Activated CD4-positive, alpha-beta memory T cell treated with anti-CD3 and anti-CD28 coated beads, Interleukin-2, amount 10 ng/mL, durations not matched to agents 7 days and 5 days (primary cell): Measurements from ENCODE around the gene PER3. TPM values are rescaled to one million over a fixed set of nuclear protein-coding genes. Genes with fewer than 3 reads are reported as not detected.

Experiments
- CTCF ChIA-PET: fragments of 350-600 bp; sonication (Branson Sonifier 250); formaldehyde crosslinking; loops from one replicate; lab custom pipeline; 2021; ENCODE audit warnings: antibody characterized with exemption, inconsistent platforms; lab: Charles Lee
- POLR2A ChIA-PET: fragments of 350-600 bp; sonication (Branson Sonifier 250); formaldehyde crosslinking; loops from one replicate; lab custom pipeline; 2021; ENCODE audit warnings: antibody characterized with exemption; lab: Charles Lee
- DNase-seq: peaks from one replicate; pipeline ENCODE4 v3.0.0-alpha.2; 2020
- H3K27ac Mint-ChIP-seq: one replicate; pipeline ENCODE4 v1.8.0; 2021; ENCODE audit warnings: mild to moderate bottlenecking, mixed read lengths
- H3K27me3 Mint-ChIP-seq: one replicate; pipeline ENCODE4 v1.8.0; 2021; ENCODE audit warnings: mixed read lengths
- H3K36me3 Mint-ChIP-seq: one replicate; pipeline ENCODE4 v1.8.0; 2021; ENCODE audit warnings: low read depth, mixed read lengths
- H3K4me1 Mint-ChIP-seq: one replicate; pipeline ENCODE4 v1.8.0; 2021; ENCODE audit warnings: mixed read lengths
- H3K4me3 Mint-ChIP-seq: one replicate; pipeline ENCODE4 v1.8.0; 2021; ENCODE audit warnings: mild to moderate bottlenecking, mixed read lengths
- H3K9me3 Mint-ChIP-seq: one replicate; pipeline ENCODE4 v1.8.0; 2021; ENCODE audit warnings: mixed read lengths
- total RNA-seq, 2 experiments: library from RNA; stranded (reverse); gene quantifications; one replicate each; pipeline ENCODE4 v1.2.3, GENCODE V29; 2021

PER3 gene
- total RNA-seq, 2 experiments from 2014 or later = 2.2 to 2.4 TPM

GRCh38 chr1:7893529-7894180 is 109.6 kb downstream of the PER3 start:
- no peak for DNase-seq
- peaks cover 2% of the 10 kb centered on the region for H3K9me3 Mint-ChIP-seq
- POLR2A ChIA-PET = no interaction called here
- H3K27ac Mint-ChIP-seq = no peak overlapping the region
- H3K4me3 Mint-ChIP-seq = no peak overlapping the region
- CTCF ChIA-PET = no interaction called here
- H3K27me3 Mint-ChIP-seq = peaks cover 9% of the 10 kb centered on the region
- H3K4me1 Mint-ChIP-seq = no peaks in the 10 kb centered on the region
- H3K36me3 Mint-ChIP-seq = no peaks in the 10 kb centered on the region

Other genes starting within 250 kb of the PER3 start
- gene VAMP3, start 13.0 kb upstream of the PER3 start, total RNA-seq = 10 to 100 TPM; 35.0 to 36.5 TPM
- 1 to 10 TPM; 1.1 to 1.2 TPM for gene UTS2, start 68.8 kb downstream of the PER3 start, total RNA-seq
- gene TNFRSF9, start 156.5 kb downstream of the PER3 start, total RNA-seq = 1 to 10 TPM; 8.0 TPM
- 100 to 1,000 TPM; 261 to 275 TPM for gene PARK7, start 177.4 kb downstream of the PER3 start, total RNA-seq
- gene ERRFI1, start 242.0 kb downstream of the PER3 start, total RNA-seq = 1 to 10 TPM in 1 of 2 experiments, under 1 TPM in 1; 0.83 to 1.0 TPM